D721Med (cell line): ENCODE results near the gene NSD2.
"Not testable (repeated sequence)": the region's sequence is repeated elsewhere in the genome, so short reads cannot be mapped to it uniquely, and the experiment has no call there.

ENCODE experiments used
- DNase-seq: peaks from one replicate; pipeline ENCODE4 v3.0.0; 2011; ENCODE audit warnings: low spot score; ENCODE audit not compliant: insufficient read length
- FAIRE-seq: peaks from 2 replicates; lab custom pipeline; 2011; peaks lifted over from hg19 to GRCh38; lab: Jason Lieb, UNC
- CTCF ChIP-seq: IDR thresholded peaks from 2 replicates; pipeline ENCODE4 v1.5.1; 2012; ENCODE audit warnings: mild to moderate bottlenecking, control low read depth; ENCODE audit not compliant: insufficient read depth; ENCODE audit errors: missing control alignments

NSD2 gene

GRCh38 chr4:1992468-1993168 lies 121.4 kb downstream of the NSD2 start:
- FAIRE-seq (no peak), DNase-seq (no peak)
- no peak for TF ChIP-seq CTCF

- no peak for TF ChIP-seq CTCF
- FAIRE-seq, result no peak
These were observed 122.0 kb downstream of the NSD2 start for GRCh38 chr4:1993169-1993516.

GRCh38 chr4:1993718-1994516 lies 122.7 kb downstream of the NSD2 start:
- not testable (repeated sequence) for FAIRE-seq, DNase-seq

More at GRCh38 chr4:1993169-1993516, 122.0 kb downstream of the NSD2 start:
- DNase-seq, result no peak

- TF ChIP-seq CTCF, result no peak
- FAIRE-seq, result no peak
- no peak for DNase-seq
These were observed 123.7 kb downstream of the NSD2 start for GRCh38 chr4:1994938-1995337.

GRCh38 chr4:1996866-1997611 lies 125.8 kb downstream of the NSD2 start:
- no peak for DNase-seq
- no peak for TF ChIP-seq CTCF
- FAIRE-seq, result no peak

- FAIRE-seq (no peak), DNase-seq (no peak)
- TF ChIP-seq CTCF, result no peak
These were observed 126.5 kb downstream of the NSD2 start for GRCh38 chr4:1997712-1998111.

- TF ChIP-seq CTCF, result no peak
- DNase-seq, result no peak
- FAIRE-seq, result no peak
These were observed 127.1 kb downstream of the NSD2 start for GRCh38 chr4:1998296-1998695.

- DNase-seq, FAIRE-seq: not testable (repeated sequence)
These were observed 128.1 kb downstream of the NSD2 start for GRCh38 chr4:1999308-1999707.

GRCh38 chr4:2003361-2003760 lies 132.2 kb downstream of the NSD2 start:
- DNase-seq, FAIRE-seq: not testable (repeated sequence)
